ENCODE data around the gene PRDM12.

The PRDM12 gene

DNA sequence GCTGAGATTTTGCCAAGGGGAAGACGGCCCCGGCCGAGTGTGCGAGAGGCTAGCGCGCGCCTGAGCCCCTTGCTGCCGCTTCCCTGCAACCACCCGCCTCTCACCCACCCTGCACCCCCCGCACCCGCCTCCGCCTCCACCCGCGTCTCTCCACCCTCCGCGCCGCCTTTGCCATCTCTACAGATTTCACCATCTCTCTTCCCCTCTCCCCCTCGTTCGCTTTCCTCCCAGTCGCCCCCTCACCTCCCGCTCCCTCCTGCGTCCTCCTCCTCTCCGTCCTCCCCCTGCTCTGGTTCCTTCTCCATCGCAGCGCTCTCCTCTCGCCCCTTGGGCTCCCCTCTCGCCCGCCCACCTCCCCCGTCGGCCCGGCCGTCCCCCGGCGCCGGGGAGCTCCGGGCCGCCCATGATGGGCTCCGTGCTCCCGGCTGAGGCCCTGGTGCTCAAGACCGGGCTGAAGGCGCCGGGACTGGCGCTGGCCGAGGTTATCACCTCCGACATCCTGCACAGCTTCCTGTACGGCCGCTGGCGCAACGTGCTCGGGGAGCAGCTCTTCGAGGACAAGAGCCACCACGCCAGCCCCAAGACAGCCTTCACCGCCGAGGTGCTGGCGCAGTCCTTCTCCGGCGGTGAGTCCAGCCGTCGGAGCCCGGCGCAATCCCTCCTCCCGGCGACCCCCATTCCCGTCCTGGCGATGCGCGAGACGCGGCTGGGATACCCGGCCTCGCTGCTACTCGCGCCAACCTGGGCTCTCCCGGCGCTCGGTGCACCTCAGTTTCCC is at the start of gene PRDM12:
TSS of gene PRDM12 (plus strand) at position 344 of the 778 bp plus-strand sequence. CDS start at position 404, 60 bp downstream.
- DNase-seq: no peak

DNA sequence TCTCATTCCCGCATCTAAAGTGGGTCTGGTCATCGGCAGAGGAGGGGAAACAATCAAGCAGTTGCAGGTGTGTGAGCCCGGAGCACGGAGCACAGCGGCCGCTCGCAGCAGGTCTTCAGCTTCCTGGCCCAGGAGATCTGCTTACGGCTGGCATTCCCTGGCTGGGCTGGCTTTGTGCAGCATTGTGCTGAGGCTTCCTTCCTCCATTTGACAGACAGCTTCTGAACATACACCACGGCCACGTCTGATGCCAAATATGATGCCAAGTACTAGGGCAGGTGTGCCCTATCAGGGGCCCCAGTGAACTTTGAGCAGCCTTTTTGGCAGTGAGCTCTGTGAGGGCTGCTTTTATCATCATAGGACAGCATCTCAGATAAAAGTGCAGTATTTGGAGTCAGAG is 47.9 kb upstream of the PRDM12 start:
- no peak for DNase-seq

DNA sequence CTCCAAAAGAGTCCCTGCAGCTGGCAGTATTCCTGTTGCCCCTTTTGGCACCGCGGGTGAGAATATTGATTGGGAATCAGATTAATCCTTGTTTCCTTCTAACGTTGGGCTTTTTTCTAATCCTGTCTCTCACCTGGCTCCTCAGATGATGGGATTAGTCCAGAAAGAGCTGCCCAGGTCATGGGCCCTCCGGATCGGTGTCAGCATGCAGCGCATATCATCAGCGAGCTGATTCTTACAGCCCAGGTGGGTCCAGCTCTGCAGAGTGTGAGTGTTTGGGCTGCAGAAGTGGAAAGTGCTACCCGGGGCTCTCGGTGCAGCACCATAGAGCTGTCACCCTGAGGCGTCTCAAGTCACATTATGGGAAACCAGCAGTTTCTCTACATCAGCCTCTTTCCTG is 40.9 kb upstream of the PRDM12 start:
- no peak for DNase-seq

DNA sequence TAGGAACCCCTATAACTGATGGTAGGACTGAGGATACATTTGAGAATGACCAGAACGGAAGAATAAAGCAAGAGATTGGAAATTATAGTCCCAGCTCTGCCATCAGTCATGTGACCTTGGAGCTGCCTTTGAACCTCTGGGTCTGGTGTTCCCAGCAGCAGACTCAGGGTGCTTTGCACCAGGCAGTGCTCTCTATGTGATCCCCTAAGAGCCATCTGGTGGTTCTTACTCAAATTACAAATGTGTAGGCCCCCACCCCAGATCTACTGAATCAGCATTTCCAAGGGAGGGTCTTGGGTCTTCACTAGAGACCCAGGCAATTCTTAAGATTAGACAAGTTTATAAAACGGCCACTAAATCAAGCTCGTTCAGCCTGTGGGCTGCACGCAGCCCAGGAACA is 40.2 kb upstream of the PRDM12 start:
- no peak for DNase-seq

DNA sequence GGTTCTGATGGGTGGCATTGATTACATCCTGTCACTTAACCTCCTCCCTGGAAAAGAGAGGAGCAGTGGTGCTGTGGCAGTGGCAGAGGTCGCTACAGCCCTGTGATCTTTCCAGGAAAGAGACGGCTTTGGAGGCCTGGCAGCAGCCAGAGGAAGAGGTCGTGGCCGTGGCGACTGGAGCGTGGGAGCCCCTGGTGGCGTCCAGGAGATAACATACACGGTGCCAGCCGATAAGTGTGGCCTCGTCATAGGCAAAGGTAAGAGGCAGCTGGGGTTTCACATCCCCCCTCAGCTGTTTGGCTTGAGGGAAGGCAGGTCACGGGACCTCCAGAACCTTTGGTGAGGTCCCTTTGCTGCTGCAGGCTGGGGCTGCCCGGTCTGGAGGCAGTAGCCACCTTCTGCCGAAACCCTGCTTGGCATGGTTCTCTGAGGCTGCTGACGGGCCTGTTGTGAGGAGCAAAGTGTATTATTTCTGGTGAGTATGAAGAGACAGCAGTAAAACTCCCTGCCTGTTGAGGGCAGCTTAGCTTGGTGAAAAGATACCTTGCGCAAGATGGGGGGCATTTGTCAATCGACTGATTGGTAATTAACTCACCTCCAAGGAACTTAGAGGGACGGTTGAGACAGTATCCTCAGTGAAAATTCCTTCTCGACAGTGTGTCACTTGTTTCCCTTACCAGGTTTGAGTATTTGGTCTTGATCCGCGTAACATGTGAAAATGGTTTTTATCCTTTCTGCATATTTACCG is 38.0 kb upstream of the PRDM12 start:
- DNase-seq: no peak

DNA sequence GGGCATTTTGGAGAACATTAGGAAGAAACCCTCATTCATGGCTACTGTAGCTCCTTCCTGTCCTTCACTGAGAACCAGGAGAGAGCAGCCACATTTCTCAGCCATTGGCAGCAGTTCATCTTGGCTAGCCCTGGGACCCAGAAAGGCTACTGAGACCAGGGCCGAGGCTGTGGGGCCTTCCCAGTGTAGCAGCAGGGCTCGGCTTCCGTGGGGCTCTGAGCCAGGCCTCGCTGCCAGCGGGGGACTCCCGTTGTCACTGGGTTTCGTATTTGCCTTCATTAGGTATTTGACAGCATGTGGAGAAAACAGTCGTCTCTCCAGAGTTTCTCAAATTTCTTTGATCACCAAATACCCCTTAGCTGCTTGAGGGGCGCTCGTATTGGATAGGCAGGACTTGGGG is 37.3 kb upstream of the PRDM12 start:
- DNase-seq: no peak

DNA sequence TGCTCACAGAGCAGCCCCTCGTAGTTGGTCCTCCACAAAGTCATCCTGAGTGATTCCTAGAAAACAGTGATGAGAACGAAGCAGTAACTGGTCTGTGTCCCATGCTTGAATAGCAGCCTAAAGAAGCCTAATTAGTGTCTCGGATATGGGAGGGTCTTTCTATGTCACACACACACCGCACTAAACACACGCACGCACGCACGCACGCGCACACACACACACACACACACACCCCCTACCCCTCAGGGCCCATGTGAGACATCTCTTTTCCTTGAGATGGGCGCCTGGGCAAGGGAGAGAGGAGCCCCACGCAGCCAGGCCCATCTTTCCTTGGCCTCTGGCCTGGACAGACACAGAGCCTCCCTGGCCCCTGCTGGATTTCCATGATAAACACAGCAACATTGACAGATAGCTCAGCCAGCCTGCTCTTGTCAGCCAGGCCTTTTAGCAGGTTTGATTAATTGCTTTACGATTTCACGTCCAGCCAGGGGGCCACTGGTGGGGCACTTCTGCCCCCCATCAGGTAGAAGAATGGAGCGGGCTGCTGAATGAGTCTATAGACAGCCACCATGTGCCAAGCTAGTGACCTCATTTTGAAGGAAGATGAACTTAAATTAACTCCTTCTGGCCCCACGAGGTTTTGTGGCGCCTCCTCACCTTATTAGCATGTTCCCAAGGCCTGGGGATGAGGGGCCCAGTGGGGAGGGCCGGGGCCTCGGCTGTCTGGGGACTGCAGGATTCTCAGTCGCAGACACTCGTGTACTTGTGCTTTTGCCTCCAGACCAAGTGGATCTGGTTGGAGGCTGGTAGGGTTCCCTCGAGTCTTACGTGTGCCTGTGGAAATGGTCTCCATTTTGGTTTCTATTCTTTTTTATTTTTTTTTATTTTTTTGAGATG is 36.2 kb upstream of the PRDM12 start:
- DNase-seq: no peak

DNA sequence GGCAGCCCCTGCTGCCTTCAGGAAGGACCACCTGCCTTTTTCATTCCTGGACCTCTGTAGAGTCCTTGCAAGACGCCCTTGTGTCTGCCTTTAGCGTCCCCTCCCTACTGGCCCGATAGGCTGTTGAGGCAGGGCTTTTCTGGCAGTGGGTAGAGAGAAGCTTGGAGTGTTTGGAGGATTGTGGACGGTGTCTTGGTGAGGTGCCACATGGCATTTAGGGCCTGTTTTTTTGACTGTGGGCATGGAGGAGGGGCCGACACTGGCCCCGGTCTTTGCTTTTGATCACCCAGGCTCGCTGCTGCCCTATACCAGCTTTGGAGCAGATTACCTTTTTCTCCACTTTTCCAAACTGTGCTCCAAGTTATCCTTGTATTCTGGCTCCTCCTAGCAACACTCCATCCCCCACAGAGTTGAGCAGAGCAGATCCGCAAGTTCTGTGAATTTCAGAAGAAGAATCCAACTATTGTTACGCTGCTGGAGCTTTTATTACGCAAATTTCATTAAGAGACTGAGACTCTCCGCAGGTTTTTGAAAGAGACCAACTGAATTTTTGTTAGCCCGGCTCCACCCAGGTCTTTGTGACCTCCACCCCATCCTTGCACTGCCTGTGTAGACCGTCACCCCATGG is 34.8 kb upstream of the PRDM12 start:
- DNase-seq: no peak

DNA sequence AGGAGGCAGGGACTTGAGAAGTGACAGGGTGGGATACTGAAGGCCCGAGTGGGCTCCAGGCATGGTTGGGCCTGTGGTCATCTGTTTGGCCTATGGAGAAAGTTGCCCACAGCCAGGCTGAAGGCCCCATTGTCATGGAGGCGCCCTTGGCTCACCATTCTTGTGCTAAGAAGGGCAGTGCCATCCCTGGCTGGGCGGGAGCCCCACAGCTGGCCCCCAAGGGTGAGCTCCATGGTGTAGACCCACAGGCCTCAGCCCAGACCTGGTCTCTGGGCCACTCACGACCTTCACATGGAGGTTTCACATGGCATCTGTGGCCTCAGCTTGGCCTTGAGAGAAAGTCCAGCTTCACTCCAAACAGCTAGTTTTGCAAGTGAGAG is 34.3 kb upstream of the PRDM12 start:
- DNase-seq: no peak

DNA sequence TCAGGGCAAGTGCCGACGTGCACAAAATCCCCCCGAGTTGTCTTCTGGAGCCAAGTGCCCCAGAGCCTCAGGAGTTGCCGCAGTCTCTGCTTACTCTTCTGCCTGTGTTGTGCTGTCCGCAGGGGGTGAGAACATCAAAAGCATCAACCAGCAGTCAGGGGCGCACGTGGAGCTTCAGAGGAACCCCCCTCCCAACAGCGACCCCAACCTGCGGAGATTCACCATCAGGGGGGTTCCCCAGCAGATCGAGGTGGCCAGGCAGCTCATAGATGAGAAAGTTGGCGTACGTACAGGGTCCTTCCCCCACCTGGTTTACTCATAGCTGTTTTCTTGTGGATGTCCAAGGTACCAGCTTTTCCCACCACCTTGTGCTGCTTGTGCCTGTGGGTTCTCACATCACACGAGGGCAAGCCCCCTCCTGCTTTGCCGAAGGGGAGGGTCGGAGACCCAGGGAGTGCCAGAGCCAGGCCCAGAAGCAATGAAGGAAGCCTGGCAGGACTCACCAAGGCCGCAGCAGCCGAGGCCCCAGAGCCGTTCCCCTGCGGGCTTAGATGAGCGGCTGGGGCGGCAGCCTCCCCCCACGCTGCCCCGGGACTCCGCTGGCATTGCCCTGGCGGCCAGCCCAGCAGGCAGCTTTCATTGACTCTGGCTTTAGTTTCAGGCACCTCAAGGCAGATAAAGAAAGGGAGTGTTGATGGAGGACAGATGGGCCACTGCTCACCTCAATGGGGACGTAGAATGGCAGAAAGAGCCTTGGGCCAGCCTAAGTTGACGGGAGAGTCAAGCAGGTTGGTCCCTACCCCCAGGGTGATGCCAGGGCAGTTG is 33.7 kb upstream of the PRDM12 start:
- DNase-seq: no peak

DNA sequence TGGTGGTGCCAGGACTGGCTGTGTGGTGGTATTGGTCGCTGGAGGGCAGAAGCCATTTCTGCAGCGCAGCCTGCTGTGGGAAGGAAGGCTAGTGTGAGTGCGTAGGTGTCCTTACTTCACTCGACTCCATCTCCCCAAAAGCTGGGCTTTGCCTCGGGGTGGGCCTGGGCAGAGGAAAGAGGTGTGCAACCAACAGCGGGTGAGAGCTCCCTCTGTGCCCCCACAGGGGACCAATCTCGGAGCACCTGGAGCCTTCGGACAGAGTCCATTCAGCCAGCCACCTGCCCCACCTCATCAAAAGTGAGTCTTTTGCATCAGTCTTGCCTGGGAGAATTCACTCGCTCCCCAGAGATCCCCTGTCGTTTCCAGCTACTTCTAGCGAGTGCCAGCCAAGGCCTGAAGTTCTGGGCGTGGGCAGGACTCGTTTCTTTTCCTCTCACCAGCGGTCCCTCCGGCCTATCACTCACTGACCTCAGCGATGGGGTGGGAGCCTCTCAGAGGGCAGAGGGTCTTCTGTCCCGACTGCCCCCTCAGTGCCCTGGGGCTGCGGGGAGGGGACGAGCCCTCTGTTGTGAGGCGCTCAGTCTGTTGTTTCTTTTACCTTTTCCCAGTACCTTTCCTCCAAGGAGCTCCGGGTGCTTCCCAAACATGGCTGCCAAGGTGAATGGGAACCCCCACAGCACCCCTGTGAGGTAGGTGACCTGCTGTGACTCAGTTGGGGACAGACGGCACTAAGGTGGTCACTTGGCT is 32.9 kb upstream of the PRDM12 start:
- no peak for DNase-seq

DNA sequence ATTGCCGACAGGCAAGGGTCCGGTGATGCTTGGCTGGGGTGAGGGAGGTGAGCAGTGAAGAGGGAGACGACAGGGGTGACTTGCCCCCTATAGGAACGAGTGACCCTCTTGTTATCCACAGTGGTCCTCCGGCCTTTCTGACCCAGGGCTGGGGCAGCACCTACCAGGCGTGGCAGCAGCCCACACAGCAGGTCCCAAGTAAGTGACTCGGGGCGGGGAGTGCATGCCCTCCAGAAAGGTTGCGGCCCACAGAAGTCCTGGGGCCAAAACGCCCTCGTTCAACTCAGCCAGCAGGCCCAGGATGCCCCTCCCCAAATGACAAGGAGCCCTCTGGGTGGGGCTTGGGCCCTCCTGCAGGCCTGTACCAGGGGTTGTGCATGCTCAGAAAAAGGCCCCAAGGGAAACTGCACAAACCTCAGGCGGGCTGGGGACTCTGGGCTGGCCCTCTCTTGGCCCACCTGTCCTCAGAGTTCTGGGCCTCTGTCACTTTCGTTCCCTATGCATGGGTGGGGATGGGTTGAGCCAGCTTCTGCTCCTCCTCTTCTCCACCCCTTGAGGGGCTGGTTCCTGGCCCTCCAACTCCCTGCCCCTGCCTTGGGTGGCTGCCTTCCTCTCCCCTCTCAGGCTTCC is 32.2 kb upstream of the PRDM12 start:
- DNase-seq: no peak

DNA sequence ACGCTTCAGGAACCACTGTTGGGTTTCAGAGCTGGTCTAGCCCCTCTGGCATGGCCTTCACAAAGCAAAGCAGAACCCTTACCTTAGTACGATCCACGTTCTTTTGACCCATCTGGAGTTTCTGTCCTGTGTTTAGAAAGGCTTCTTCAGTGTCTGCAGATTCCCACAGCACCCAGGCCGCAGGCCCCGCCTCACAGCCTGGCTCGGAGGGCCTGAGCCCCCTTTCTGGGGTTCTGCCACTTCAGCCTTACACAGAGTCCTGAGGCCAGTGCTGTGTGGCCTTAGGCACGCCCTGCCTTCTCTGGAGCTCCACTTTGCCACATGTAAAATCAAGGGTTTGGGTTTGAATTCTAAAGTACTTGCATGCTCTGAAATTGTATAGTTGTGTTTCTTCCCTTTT is 31.6 kb upstream of the PRDM12 start:
- DNase-seq: no peak

DNA sequence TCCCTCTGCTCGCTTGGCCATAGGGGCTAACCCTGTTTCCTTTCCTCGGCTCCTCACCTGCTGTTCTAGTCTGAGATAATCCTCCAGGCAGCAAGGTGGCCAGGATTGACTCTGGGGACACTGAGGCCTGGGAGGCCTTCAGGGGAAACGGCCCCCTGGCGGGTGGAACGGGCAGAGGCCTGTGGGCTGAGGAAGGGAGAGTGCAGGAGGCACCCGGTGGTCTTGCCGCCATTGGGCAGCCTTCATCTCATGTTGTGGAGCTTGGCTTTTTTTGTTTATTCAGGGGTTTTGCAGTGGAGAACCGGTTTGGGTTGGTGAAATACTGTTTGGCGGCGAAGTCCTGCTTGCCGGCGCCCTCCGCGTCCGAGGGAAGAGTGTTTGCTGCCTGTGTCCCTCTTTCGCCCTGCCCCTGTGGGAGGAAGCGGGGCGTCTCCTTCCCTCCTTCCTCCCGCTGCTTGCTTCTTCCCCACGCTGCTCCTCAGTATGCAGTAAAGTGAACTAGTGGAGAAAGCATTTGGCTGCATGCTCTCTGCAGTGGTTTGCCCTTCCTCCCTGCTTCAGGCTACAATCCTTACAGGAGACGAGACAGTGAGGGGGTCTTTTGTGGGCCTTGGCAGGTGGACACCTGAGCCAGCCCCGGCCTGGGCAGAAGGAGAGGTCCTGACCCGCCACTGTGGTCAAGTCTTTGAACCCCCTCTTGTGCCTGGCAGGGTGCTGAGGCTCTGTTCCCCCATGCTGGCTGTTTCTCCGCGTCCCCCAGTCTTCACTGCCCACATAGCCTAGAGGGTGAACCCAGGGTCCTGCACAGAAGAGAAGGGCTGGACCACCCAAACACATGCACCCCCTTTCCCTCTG is 30.8 kb upstream of the PRDM12 start:
- no peak for DNase-seq

DNA sequence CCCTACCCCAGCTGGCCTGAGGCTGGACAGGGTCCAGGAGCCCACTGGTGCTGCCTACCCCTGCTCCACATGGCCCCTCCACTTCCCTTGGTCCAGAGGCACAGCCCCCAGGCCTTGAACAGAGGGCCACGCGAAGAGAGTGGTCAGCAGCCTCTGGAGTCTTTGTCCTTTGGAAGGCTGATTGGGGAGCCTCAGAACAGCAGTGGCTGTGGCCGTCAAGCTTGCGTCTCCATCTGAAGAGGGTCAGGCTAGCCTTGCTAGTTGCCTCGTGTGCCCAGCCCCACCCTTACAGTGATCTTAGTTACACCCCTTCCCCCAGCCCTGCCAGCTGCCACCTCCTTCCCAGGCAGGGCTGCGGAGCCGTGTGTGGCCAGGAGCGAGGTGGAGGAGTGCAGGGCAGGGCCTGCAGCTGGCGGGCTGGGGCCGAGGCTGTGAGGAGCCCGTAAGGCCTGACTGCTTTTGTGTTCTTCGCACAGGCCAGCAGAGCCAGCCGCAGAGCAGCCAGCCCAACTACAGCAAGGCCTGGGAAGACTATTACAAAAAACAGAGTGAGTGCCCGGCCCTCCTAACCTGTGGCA is 30.1 kb upstream of the PRDM12 start:
- DNase-seq: no peak

DNA sequence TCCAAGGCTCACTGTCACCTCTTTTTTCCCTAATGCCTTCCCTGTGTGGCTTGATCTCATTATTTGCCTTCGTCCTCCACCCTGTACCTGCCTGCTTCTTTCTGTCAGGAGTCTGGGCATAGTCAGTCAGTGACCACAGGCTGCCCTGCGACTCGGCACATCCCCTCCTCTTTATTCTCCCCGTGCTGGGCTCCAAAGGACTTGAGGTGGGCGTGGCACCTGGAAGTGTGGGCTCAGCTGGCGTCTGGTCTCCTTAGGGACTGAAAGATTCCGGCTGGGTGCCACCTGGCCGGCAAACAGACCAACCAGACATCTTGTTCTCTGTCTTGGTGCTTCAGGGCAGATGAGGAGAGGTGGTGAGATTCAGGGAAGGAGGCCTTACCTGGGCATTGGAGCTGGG is 29.6 kb upstream of the PRDM12 start:
- DNase-seq: no peak

DNA sequence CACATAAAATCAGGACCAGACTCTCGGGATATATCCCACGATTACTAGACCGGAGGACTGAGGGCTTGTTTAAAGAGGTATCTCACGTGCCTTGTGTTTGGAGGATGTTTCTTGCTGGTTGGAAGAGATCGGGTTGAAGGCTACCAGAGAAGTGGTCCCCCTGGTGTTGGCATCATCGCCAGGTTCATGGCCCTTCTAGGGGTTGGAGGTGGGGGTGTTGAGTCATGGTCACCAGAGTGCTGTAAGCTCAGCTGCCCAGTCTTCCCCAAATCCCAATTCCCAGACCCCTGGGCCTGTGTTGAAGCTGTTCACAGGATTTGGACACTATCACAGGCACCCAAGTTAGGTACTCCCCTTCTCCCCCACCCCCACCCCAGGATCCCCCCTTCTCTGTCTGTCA is 29.1 kb upstream of the PRDM12 start:
- DNase-seq: no peak

DNA sequence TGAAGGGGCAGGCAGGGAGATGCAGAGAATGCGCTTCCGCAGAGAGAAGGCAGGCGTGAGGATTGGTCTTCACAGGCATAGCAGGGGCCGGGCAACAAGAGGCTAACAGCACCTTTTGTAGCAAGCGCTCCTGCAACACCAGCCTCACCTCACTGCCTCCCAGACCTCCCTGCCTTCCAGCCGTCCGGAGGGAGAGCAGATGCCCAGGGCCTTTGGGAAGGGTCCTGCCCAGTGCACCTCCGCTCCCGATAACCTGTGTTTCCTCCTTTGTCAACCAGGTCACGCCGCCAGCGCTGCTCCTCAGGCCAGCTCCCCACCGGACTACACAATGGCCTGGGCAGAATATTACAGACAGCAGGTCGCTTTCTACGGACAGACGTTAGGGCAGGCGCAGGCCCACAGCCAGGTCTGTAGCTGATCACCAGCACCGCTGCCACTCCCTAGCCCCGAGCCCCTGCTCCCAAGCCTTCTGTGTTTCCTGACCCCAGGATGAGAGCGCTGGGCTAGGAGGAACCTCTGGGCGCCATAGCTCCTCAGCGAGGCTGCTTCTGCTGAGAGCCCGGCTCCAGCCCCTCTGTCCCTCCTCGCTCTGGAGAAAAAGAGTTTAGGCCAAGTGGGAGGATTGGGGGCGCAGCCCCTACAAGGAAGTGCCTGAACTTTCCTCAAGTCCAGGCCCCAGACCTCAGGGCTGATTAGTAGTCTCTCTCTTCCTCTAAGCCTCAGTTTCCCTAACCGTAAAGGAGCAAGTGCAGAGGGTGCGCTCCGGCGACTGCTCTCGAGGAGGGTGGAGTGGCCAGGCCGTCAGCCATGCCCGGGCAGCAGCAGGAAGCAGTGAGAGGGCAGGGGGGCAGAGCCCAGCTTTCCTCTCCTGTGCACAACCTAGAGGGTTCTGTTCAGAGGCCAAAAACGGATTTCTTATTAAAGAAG is 28.4 kb upstream of the PRDM12 start:
- DNase-seq: no peak
